Ovary (tissue), 9 donors: Measurements from ENCODE around the gene CACNA1S. TPM values are rescaled to one million over a fixed set of nuclear protein-coding genes. Genes with fewer than 3 reads are reported as not detected.

ENCODE experiments used
- DNase-seq, 5 donors: peaks; one replicate each; pipeline ENCODE4 v3.0.0-alpha.2; 2019 to 2020
- H3K27ac ChIP-seq, 2 donors: fragments of 200-600 bp; one replicate each; pipeline versions ENCODE4 v1.5.1 to v1.8.0; 2019 to 2022
- H3K27me3 ChIP-seq: fragments of 200-600 bp; one replicate; pipeline ENCODE4 v1.8.0; 2022
- H3K36me3 ChIP-seq: fragments of 200-600 bp; sonication (generic); one replicate; pipeline ENCODE4 v1.5.1; 2019
- H3K4me1 ChIP-seq: one replicate; pipeline ENCODE4 v1.8.1; 2013; ENCODE audit warnings: mild to moderate bottlenecking, moderate library complexity; ENCODE audit not compliant: insufficient read depth
- H3K4me3 ChIP-seq: fragments of 200-600 bp; sonication (generic); one replicate; pipeline ENCODE4 v1.5.1; 2017
- H3K9me3 ChIP-seq, 2 donors: fragments of 200-600 bp in 1 of 2; sonication (generic) in 1 of 2; one replicate each; pipeline versions ENCODE4 v1.5.1 to v1.8.1; 2013 to 2019; ENCODE audit warnings: mild to moderate bottlenecking in 1 of 2, moderate library complexity in 1 of 2
- CTCF ChIP-seq, 3 donors: fragments of 450-650 bp in 2 of 3; fragments of 200-600 bp in 1 of 3; IDR thresholded peaks; one replicate each; pipeline versions ENCODE4 v1.5.1 to v1.8.0; 2016 to 2022; ENCODE audit warnings: antibody characterized with exemption in 3 of 3, mild to moderate bottlenecking in 1 of 3
- EP300 ChIP-seq: sonication (generic); formaldehyde crosslinking; IDR thresholded peaks from one replicate; pipeline ENCODE4 v1.6.1; 2017; ENCODE audit warnings: antibody characterized with exemption
- POLR2A ChIP-seq: fragments of 450-650 bp; IDR thresholded peaks from one replicate; pipeline ENCODE4 v1.6.1; 2017; ENCODE audit warnings: antibody characterized with exemption, mild to moderate bottlenecking, moderate library complexity
- WGBS, 3 donors: extraction: QIAGEN DNeasy Blood & Tissue Kit in 1 of 3; methylation state at CpG; one replicate each; pipeline versions ENCODE4 v1.1.5 to v1.1.7; 2013 to 2017; 5-methylcytosine and 5-hydroxymethylcytosine counted together
- intact Hi-C, 4 donors: fragments of 100-400 bp; cut with DNase I; formaldehyde crosslinking; loops; one replicate each; pipeline versions ENCODE4 v1.11.0 to v1.15.1; 2022 to 2023
- polyA plus RNA-seq, 2 donors: library from polyadenylated mRNA; stranded (reverse); fragments of 200-250 nt in 1 of 2; fragments of 350-450 nt in 1 of 2; fragmentation: Illumina TruSeq in 1 of 2; extraction: RNeasy Lipid Tissue Mini Kit (QIAGEN cat#74804) in 1 of 2; gene quantifications; one replicate each; pipeline ENCODE4 v1.2.3, GENCODE V29; 2013 to 2014
- total RNA-seq, 7 donors: library from RNA; depleted of rRNA in 2 of 7; stranded (reverse); fragments of >200 nt in 2 of 7; fragmentation: NEBNext Ultra II Directional in 3 of 7; extraction: Animal tissue kit (Norgen Biotek cat#: 25700) in 3 of 7; gene quantifications; one replicate each; pipeline versions ENCODE4 v1.1.0 to v1.2.4, GENCODE V29; 2016 to 2023
- donor health status: DM: no; HTN: no; CAD: no; lungs with moderate emphysema.
- donor health status: DM: no; HTN: no; CAD: no.
- donor health status: Bipolar disorder and iron deficiency.
- donor health status: DM: yes; HTN: yes; CAD: no.
- donor health status: DM: no; HTN: no; CAD: no.
- donor health status: DM: yes; HTN: yes; CAD: no.

CACNA1S gene
- total and polyA plus RNA-seq, 9 donors: 0.01 to 0.05 (median 0.05) TPM; not detected in 6

- Histone ChIP-seq H3K27me3 (no peaks in the 10 kb centered on the region), H3K27ac (no peak overlapping the region), H3K4me1 (no peaks in the 10 kb centered on the region), H3K9me3 (no peaks in the 10 kb centered on the region), H3K36me3 (no peaks in the 10 kb centered on the region), H3K4me3 (peak overlapping the region; percentile 58)
- intact Hi-C loops: loop anchor here (1.0 to 5.0 kb wide), 2 partner anchors 142 to 144 kb away; no protein-coding TSS in a partner anchor
- WGBS, 3 donors: 1 to 8% (median 3%) methylated on average over 49 to 88 of the region's 88 CpGs
- peak; percentile 82 to 86 (median 85) for DNase-seq
- TF ChIP-seq POLR2A: peak; percentile 29
- TF ChIP-seq CTCF (IDR thresholded peaks at IDR 0.05): peak; percentile 61 to 82 (median 81)
- no peak for TF ChIP-seq EP300
Measured at GRCh38 chr1:201114245-201115131, 2.3 kb upstream of the CACNA1S start.

GRCh38 chr1:201113451-201114244, 1.4 kb upstream of the CACNA1S start:
- H3K9me3 ChIP-seq: no peaks in the 10 kb centered on the region
- intact Hi-C loops: loop anchor here in 3 of 4 donors (1.0 to 5.0 kb wide), 2 partner anchors 141 to 143 kb away; no protein-coding TSS in a partner anchor
- 37 to 41% (median 40%) methylated on average over 17 of the region's 17 CpGs for WGBS, 3 donors
- no peak for DNase-seq
- H3K36me3 ChIP-seq: no peaks in the 10 kb centered on the region
- TF ChIP-seq CTCF (IDR thresholded peaks at IDR 0.05): no peak
- no peak for TF ChIP-seq POLR2A
- no peak for TF ChIP-seq EP300
- no peaks in the 10 kb centered on the region for H3K4me1 ChIP-seq
- no peaks in the 10 kb centered on the region for H3K27me3 ChIP-seq
- peak overlapping the region; percentile 58 for H3K4me3 ChIP-seq
- H3K27ac ChIP-seq: no peak overlapping the region

- Histone ChIP-seq H3K27me3 (no peaks in the 10 kb centered on the region), H3K27ac (no peak overlapping the region), H3K36me3 (no peaks in the 10 kb centered on the region), H3K4me1 (no peaks in the 10 kb centered on the region), H3K9me3 (no peaks in the 10 kb centered on the region), H3K4me3 (no peak overlapping the region)
- TF ChIP-seq CTCF (IDR thresholded peaks at IDR 0.05) (no peak), EP300 (no peak), POLR2A (no peak)
- DNase-seq: no peak
- intact Hi-C loops: loop anchor here in 2 of 4 donors (5.0 kb wide), 1 partner anchor 141 kb away; no protein-coding TSS in a partner anchor
- WGBS, 3 donors: 87 to 97% (median 88%) methylated on average over 3 of the region's 3 CpGs
Measured at GRCh38 chr1:201112926-201113325, 700 bp upstream of the CACNA1S start.

- no peaks in the 10 kb centered on the region for H3K4me1 ChIP-seq
- H3K9me3 ChIP-seq: no peaks in the 10 kb centered on the region
- intact Hi-C loops: loop anchor here in 2 of 4 donors (5.0 kb wide), 1 partner anchor 139 kb away; no protein-coding TSS in a partner anchor
- H3K27ac ChIP-seq: no peak overlapping the region
- no peaks in the 10 kb centered on the region for H3K36me3 ChIP-seq
- 77 to 92% (median 82%) methylated on average over 3 of the region's 3 CpGs for WGBS, 3 donors
- no peak for DNase-seq
- H3K4me3 ChIP-seq: no peak overlapping the region
- TF ChIP-seq CTCF (IDR thresholded peaks at IDR 0.05) (no peak), POLR2A (no peak), EP300 (no peak)
- H3K27me3 ChIP-seq: no peaks in the 10 kb centered on the region
Measured at GRCh38 chr1:201111672-201112071, 554 bp downstream of the CACNA1S start.
